HCT116 (cell line): Measurements from ENCODE around the gene ARHGAP1. TPM values are rescaled to one million over a fixed set of nuclear protein-coding genes. Genes with fewer than 3 reads are reported as not detected.

Source experiments
- ATAC-seq: fragments of 200-7000 bp; cut with Tn5 transposase; 2 replicates; pipeline ENCODE4 v1.9.1; 2020; ENCODE audit warnings: mild to moderate bottlenecking, moderate library complexity
- BruUV-seq: library from RNA; stranded (reverse); fragments of 400-500 nt; replicated peaks from 2 replicates; lab custom pipeline; 2021; lab: Mats Ljungman, UMichigan
- CTCF ChIA-PET: fragments of 300-600 bp; sonication (Branson Sonifier 250); formaldehyde crosslinking; loops from one replicate; lab custom pipeline; 2021; ENCODE audit warnings: antibody characterized with exemption; lab: Charles Lee
- POLR2A ChIA-PET: fragments of 300-600, 350-600 bp; sonication (Branson Sonifier 250); formaldehyde crosslinking; loops from one replicate; lab custom pipeline; 2021; ENCODE audit warnings: antibody characterized with exemption; lab: Charles Lee
- RAD21 ChIA-PET, 2 experiments: fragments of 300-600 bp; sonication (Branson Sonifier 250); formaldehyde crosslinking; loops; one replicate each; lab custom pipeline; 2023; ENCODE audit warnings: low total read pairs in 2 of 2; ENCODE audit not compliant: uncharacterized antibody in 2 of 2, unreplicated experiment in 2 of 2, low non-redundant PET in 1 of 2; lab: Charles Lee
- DNase-seq: peaks from one replicate; pipeline ENCODE4 v3.0.0-alpha.2; 2010; ENCODE audit warnings: low read depth, low spot score
- H2AFZ ChIP-seq: fragments of 200-600 bp; shearing (Covaris generic), sonication (generic); 2 replicates; pipeline ENCODE4 v1.6.1; 2017; ENCODE audit warnings: low read depth, mixed run types, mixed read lengths, antibody characterized with exemption, low read length; ENCODE audit not compliant: poor library complexity, severe bottlenecking
- H3K27ac ChIP-seq: 2 replicates; pipeline ENCODE4 v1.5.1; 2012; ENCODE audit warnings: low read depth, low read length
- H3K27me3 ChIP-seq: fragments of 200-600 bp; sonication (generic); 2 replicates; pipeline ENCODE4 v1.6.1; 2016; ENCODE audit warnings: mixed run types, low read length, mixed read lengths; ENCODE audit not compliant: insufficient read depth
- H3K36me3 ChIP-seq, 2 experiments: fragments of 200-500 bp in 1 of 2; fragments of 200-600 bp in 1 of 2; sonication (Bioruptor generic) in 1 of 2; sonication (generic) in 1 of 2; 2 replicates each; pipeline versions ENCODE4 v1.5.1 to v1.6.1; 2014 to 2016; ENCODE audit warnings: low read length in 2 of 2, inconsistent platforms in 1 of 2, mixed read lengths in 1 of 2, mixed run types in 1 of 2; ENCODE audit not compliant: insufficient read depth in 2 of 2, control insufficient read depth in 1 of 2
- H3K4me1 ChIP-seq, 2 experiments: fragments of 200-600 bp in 1 of 2; sonication (generic) in 1 of 2; 2 replicates each; pipeline versions ENCODE4 v1.5.1 to v1.6.1; 2012 to 2017; ENCODE audit warnings: low read length in 2 of 2, inconsistent platforms in 1 of 2, mild to moderate bottlenecking in 1 of 2, mixed read lengths in 1 of 2, mixed run types in 1 of 2, moderate library complexity in 1 of 2; ENCODE audit not compliant: insufficient read depth in 2 of 2, control insufficient read depth in 1 of 2
- H3K4me2 ChIP-seq: fragments of 200-600 bp; sonication (generic); 2 replicates; pipeline ENCODE4 v1.6.1; 2017; ENCODE audit warnings: mixed run types, low read length, mixed read lengths
- H3K4me3 ChIP-seq, 2 experiments: fragments of 200-600 bp in 1 of 2; sonication (generic) in 1 of 2; replicated peaks in 1 of 2; 2 replicates each; pipeline ENCODE4 v1.5.1; 2011 to 2016; ENCODE audit warnings: low read length in 2 of 2, control low read depth in 1 of 2, low read depth in 1 of 2, mild to moderate bottlenecking in 1 of 2, mixed read lengths in 1 of 2, mixed run types in 1 of 2
- H3K79me2 ChIP-seq: fragments of 200-600 bp; sonication (generic); 2 replicates; pipeline ENCODE4 v1.6.1; 2017; ENCODE audit warnings: mild to moderate bottlenecking, mixed run types, low read length, moderate library complexity, mixed read lengths; ENCODE audit not compliant: insufficient read depth
- H3K9ac ChIP-seq: fragments of 200-600 bp; sonication (generic); 2 replicates; pipeline ENCODE4 v1.6.1; 2016; ENCODE audit warnings: low read length, mixed read lengths
- H3K9me2 ChIP-seq: fragments of 200-600 bp; sonication (generic), shearing (Covaris generic); 2 replicates; pipeline ENCODE4 v1.6.1; 2017; ENCODE audit warnings: mixed run types, mild to moderate bottlenecking, moderate library complexity; ENCODE audit not compliant: insufficient read depth
- H3K9me3 ChIP-seq, 2 experiments: fragments of 200-500 bp in 1 of 2; fragments of 200-600 bp in 1 of 2; sonication (Bioruptor generic) in 1 of 2; sonication (generic) in 1 of 2; 2 replicates each; pipeline ENCODE4 v1.6.1; 2014 to 2017; ENCODE audit warnings: low read length in 2 of 2, mixed read lengths in 2 of 2, inconsistent platforms in 1 of 2, low read depth in 1 of 2, mild to moderate bottlenecking in 1 of 2, mixed run types in 1 of 2, moderate library complexity in 1 of 2; ENCODE audit not compliant: control insufficient read depth in 1 of 2, insufficient read depth in 1 of 2
- H4K20me1 ChIP-seq: fragments of 200-600 bp; sonication (generic), shearing (Covaris generic); 2 replicates; pipeline ENCODE4 v1.6.1; 2017; ENCODE audit warnings: mixed run types, mild to moderate bottlenecking, moderate library complexity; ENCODE audit not compliant: insufficient read depth
- ATF3 ChIP-seq: IDR thresholded peaks from 2 replicates; pipeline ENCODE4 v1.6.1; 2012
- CEBPB ChIP-seq: IDR thresholded peaks from 2 replicates; pipeline ENCODE4 v1.6.1; 2012; ENCODE audit warnings: low read depth
- EGR1 ChIP-seq: IDR thresholded peaks from 2 replicates; pipeline ENCODE4 v1.6.1; 2012; ENCODE audit warnings: low read depth
- EZH2phosphoT487 ChIP-seq: fragments of 200-600 bp; IDR thresholded peaks from 2 replicates; pipeline ENCODE4 v1.6.1; 2018; ENCODE audit warnings: antibody characterized with exemption, borderline replicate concordance
- JUND ChIP-seq: IDR thresholded peaks from 2 replicates; pipeline ENCODE4 v1.6.1; 2012
- REST ChIP-seq: IDR thresholded peaks from 2 replicates; pipeline ENCODE4 v1.6.1; 2012; ENCODE audit warnings: low read depth
- SP1 ChIP-seq: IDR thresholded peaks from 2 replicates; pipeline ENCODE4 v1.6.1; 2012; ENCODE audit warnings: low read depth
- ZBTB33 ChIP-seq: IDR thresholded peaks from 2 replicates; pipeline ENCODE4 v1.6.1; 2011; ENCODE audit warnings: mild to moderate bottlenecking, low read length, moderate library complexity; ENCODE audit not compliant: insufficient replicate concordance; ENCODE audit errors: extremely low read depth
- ZFX ChIP-seq: fragments of 450-650 bp; IDR thresholded peaks from 2 replicates; pipeline ENCODE4 v1.6.1; 2017
- intact Hi-C: fragments of 100-400 bp; cut with micrococcal nuclease; formaldehyde crosslinking; loops from 2 replicates; pipeline ENCODE4 v1.10.0; 2022
- total RNA-seq: library from RNA; stranded (reverse); gene quantifications from one replicate; pipeline ENCODE4 v1.2.1, GENCODE V29; 2021; ENCODE audit not compliant: unreplicated experiment
- TF ChIP-seq, protein P1 (sequence below), 3 experiments: fragments of 200-600 bp in 1 of 3; sonication (generic) in 1 of 3; IDR thresholded peaks in 2 of 3; conservative IDR thresholded peaks in 1 of 3; 2 replicates each; pipeline ENCODE4 v1.5.1; 2012 to 2017; ENCODE audit warnings: low read depth in 2 of 3, low read length in 2 of 3, antibody characterized with exemption in 1 of 3, borderline replicate concordance in 1 of 3, control low read depth in 1 of 3, mild to moderate bottlenecking in 1 of 3, mixed read lengths in 1 of 3, mixed run types in 1 of 3, moderate library complexity in 1 of 3; ENCODE audit not compliant: insufficient read depth in 1 of 3

ARHGAP1 gene
- total RNA-seq, 1 experiment from 2014 or later: 36.9 TPM

- CTCF ChIA-PET: no interaction called here
- no peak overlapping the region for H3K4me2 ChIP-seq
- no peaks in the 10 kb centered on the region for H3K27me3 ChIP-seq
- peaks cover 0 to 13% of the 10 kb centered on the region in 2 experiments; a peak in 1 of 4 replicates for H3K4me1 ChIP-seq
- intact Hi-C loops: no loop called here
- H4K20me1 ChIP-seq: no peaks in the 10 kb centered on the region
- H2AFZ ChIP-seq: no peak overlapping the region
- H3K27ac ChIP-seq: no peak overlapping the region
- no peak for TF ChIP-seq EZH2phosphoT487
- TF ChIP-seq ZFX: no peak
- no peak for TF ChIP-seq CEBPB
- TF ChIP-seq ZBTB33: no peak
- TF ChIP-seq, protein P1, sequence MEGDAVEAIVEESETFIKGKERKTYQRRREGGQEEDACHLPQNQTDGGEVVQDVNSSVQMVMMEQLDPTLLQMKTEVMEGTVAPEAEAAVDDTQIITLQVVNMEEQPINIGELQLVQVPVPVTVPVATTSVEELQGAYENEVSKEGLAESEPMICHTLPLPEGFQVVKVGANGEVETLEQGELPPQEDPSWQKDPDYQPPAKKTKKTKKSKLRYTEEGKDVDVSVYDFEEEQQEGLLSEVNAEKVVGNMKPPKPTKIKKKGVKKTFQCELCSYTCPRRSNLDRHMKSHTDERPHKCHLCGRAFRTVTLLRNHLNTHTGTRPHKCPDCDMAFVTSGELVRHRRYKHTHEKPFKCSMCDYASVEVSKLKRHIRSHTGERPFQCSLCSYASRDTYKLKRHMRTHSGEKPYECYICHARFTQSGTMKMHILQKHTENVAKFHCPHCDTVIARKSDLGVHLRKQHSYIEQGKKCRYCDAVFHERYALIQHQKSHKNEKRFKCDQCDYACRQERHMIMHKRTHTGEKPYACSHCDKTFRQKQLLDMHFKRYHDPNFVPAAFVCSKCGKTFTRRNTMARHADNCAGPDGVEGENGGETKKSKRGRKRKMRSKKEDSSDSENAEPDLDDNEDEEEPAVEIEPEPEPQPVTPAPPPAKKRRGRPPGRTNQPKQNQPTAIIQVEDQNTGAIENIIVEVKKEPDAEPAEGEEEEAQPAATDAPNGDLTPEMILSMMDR (IDR thresholded peaks at IDR 0.05 in 2 of 3, conservative IDR thresholded peaks at IDR 0.05 in 1 of 3; ENCODE audit: borderline replicate concordance in 1 of 3, insufficient read depth in 1 of 3, low read depth in 2 of 3, low read length in 2 of 3): no peak
- no peak for TF ChIP-seq SP1
- no peak for TF ChIP-seq EGR1
- no peak for TF ChIP-seq REST
- TF ChIP-seq JUND: no peak
- no peak for TF ChIP-seq ATF3
- RAD21 ChIA-PET: no interaction called here
- no TSS peak for BruUV-seq
- H3K9me2 ChIP-seq: no peaks in the 10 kb centered on the region
- DNase-seq (no peak), ATAC-seq (no peak)
- peaks cover 16% of the 10 kb centered on the region for H3K79me2 ChIP-seq
- peaks cover 0 to 6% of the 10 kb centered on the region in 2 experiments; a peak in 1 of 4 replicates for H3K36me3 ChIP-seq
- no peak overlapping the region for H3K9ac ChIP-seq
- no peak overlapping the region for H3K4me3 ChIP-seq
- POLR2A ChIA-PET: no interaction called here
- H3K9me3 ChIP-seq: no peaks in the 10 kb centered on the region
Observed at GRCh38 chr11:46696212-46696558, 4.2 kb downstream of the ARHGAP1 start.
